ENCODE results near the gene ERICH2. TPM values are rescaled to one million over a fixed set of nuclear protein-coding genes. Genes with fewer than 3 reads are reported as not detected.

Gene ERICH2
- total RNA-seq, 1 donor from 2014 or later: 1.7 TPM

DNA sequence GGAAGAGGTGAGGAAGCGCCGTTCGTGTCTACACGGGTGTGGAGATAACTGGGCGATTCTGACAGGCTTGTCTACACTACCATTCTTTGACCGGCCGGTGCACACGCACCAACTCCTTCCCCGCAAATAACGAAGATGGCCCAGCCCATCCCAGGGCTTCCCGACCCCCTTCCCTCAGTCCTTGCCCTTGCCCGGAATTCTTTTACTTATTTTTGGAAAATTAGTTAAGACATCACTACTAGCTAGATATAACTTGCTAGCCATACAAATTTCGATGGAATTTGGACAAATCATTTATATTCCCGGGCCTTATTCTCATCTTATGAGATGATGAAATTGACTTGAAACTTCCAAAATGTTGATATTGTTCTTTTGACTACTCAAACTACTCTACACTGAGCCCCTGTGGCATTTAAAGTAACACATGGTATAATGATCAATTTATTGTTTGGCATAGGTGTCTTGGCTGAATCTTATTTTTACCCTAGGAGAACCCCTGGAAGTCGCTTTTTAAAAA, 1.3 kb downstream of the ERICH2 start:
- peaks cover 17% of the 10 kb centered on the region for H3K27me3 ChIP-seq (ENCODE audit: insufficient read depth, low read length)
- peak overlapping the region; percentile 77 for H3K27ac Mint-ChIP-seq (ENCODE audit: unreplicated experiment)
- peak overlapping the region; percentile 94 for H2AFZ ChIP-seq (ENCODE audit: low read depth, low read length)
- no peaks in the 10 kb centered on the region for H3K27me3 Mint-ChIP-seq (ENCODE audit: low read depth, unreplicated experiment)
- H3K4me3 ChIP-seq (ENCODE audit: insufficient read depth, low read depth, low read length): peak overlapping the region; percentile 58
- no peak for TF ChIP-seq EZH2 (IDR thresholded peaks at IDR 0.05; ENCODE audit: insufficient read depth, low read length)
- TF ChIP-seq, protein P1, sequence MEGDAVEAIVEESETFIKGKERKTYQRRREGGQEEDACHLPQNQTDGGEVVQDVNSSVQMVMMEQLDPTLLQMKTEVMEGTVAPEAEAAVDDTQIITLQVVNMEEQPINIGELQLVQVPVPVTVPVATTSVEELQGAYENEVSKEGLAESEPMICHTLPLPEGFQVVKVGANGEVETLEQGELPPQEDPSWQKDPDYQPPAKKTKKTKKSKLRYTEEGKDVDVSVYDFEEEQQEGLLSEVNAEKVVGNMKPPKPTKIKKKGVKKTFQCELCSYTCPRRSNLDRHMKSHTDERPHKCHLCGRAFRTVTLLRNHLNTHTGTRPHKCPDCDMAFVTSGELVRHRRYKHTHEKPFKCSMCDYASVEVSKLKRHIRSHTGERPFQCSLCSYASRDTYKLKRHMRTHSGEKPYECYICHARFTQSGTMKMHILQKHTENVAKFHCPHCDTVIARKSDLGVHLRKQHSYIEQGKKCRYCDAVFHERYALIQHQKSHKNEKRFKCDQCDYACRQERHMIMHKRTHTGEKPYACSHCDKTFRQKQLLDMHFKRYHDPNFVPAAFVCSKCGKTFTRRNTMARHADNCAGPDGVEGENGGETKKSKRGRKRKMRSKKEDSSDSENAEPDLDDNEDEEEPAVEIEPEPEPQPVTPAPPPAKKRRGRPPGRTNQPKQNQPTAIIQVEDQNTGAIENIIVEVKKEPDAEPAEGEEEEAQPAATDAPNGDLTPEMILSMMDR (IDR thresholded peaks at IDR 0.05; ENCODE audit: insufficient read depth, low read depth, low read length): no peak
- DNase-seq (ENCODE audit: low read depth) (no peak), FAIRE-seq (no peak)
- peaks cover 1% of the 10 kb centered on the region for H3K4me1 Mint-ChIP-seq (ENCODE audit: low read depth, unreplicated experiment)
- H3K4me3 Mint-ChIP-seq (ENCODE audit: unreplicated experiment): peak overlapping the region; percentile 90
- peaks cover 7% of the 10 kb centered on the region for H3K4me1 ChIP-seq (ENCODE audit: insufficient read depth, low read length)
- H3K27ac ChIP-seq (ENCODE audit: low read depth, low read length): no peak overlapping the region
- peak overlapping the region; percentile 61 for H3K9ac ChIP-seq (ENCODE audit: low read length)
- H3K79me2 ChIP-seq (ENCODE audit: insufficient read depth, low read length): no peaks in the 10 kb centered on the region
- H3K9me3 Mint-ChIP-seq (ENCODE audit: unreplicated experiment): no peaks in the 10 kb centered on the region
- H3K36me3 ChIP-seq (ENCODE audit: insufficient read depth, low read length): no peaks in the 10 kb centered on the region
- H3K9me3 ChIP-seq (ENCODE audit: insufficient read depth, low read depth, low read length): no peaks in the 10 kb centered on the region
- H4K20me1 ChIP-seq (ENCODE audit: insufficient read depth, low read length): no peaks in the 10 kb centered on the region
- H3K4me2 ChIP-seq (ENCODE audit: low read length): peak overlapping the region; percentile 90
- no peaks in the 10 kb centered on the region for H3K36me3 Mint-ChIP-seq (ENCODE audit: low read depth, unreplicated experiment)

- H3K4me1 Mint-ChIP-seq (ENCODE audit: low read depth, unreplicated experiment): peaks cover 1% of the 10 kb centered on the region
- Histone ChIP-seq H3K27me3 (ENCODE audit: insufficient read depth, low read length) (peaks cover 17% of the 10 kb centered on the region), H4K20me1 (ENCODE audit: insufficient read depth, low read length) (no peaks in the 10 kb centered on the region), H3K4me2 (ENCODE audit: low read length) (no peak overlapping the region), H3K4me1 (ENCODE audit: insufficient read depth, low read length) (peaks cover 7% of the 10 kb centered on the region), H3K36me3 (ENCODE audit: insufficient read depth, low read length) (no peaks in the 10 kb centered on the region), H3K27ac (ENCODE audit: low read depth, low read length) (no peak overlapping the region), H3K9ac (ENCODE audit: low read length) (no peak overlapping the region), H3K79me2 (ENCODE audit: insufficient read depth, low read length) (no peaks in the 10 kb centered on the region), H3K9me3 (ENCODE audit: insufficient read depth, low read depth, low read length) (no peaks in the 10 kb centered on the region), H3K4me3 (ENCODE audit: insufficient read depth, low read depth, low read length) (no peak overlapping the region), H2AFZ (ENCODE audit: low read depth, low read length) (no peak overlapping the region)
- H3K9me3 Mint-ChIP-seq (ENCODE audit: unreplicated experiment): no peaks in the 10 kb centered on the region
- no peak for TF ChIP-seq EZH2 (IDR thresholded peaks at IDR 0.05; ENCODE audit: insufficient read depth, low read length)
- TF ChIP-seq, protein P1 (IDR thresholded peaks at IDR 0.05; ENCODE audit: insufficient read depth, low read depth, low read length): no peak
- no peak for DNase-seq (ENCODE audit: low read depth)
- H3K4me3 Mint-ChIP-seq (ENCODE audit: unreplicated experiment): peak overlapping the region; percentile 90
- H3K36me3 Mint-ChIP-seq (ENCODE audit: low read depth, unreplicated experiment): no peaks in the 10 kb centered on the region
- H3K27ac Mint-ChIP-seq (ENCODE audit: unreplicated experiment): no peak overlapping the region
- no peak for FAIRE-seq
- no peaks in the 10 kb centered on the region for H3K27me3 Mint-ChIP-seq (ENCODE audit: low read depth, unreplicated experiment)
These were observed 2.1 kb downstream of the ERICH2 start for GRCh38 chr2:170772295-170772694.

GRCh38 chr2:170774074-170774473, 3.9 kb downstream of the ERICH2 start:
- Mint-ChIP-seq H3K4me3 (ENCODE audit: unreplicated experiment) (no peak overlapping the region), H3K36me3 (ENCODE audit: low read depth, unreplicated experiment) (no peaks in the 10 kb centered on the region), H3K9me3 (ENCODE audit: unreplicated experiment) (no peaks in the 10 kb centered on the region)

More at GRCh38 chr2:170774074-170774473, 3.9 kb downstream of the ERICH2 start:
- DNase-seq (ENCODE audit: low read depth) (no peak), FAIRE-seq (no peak)
- Histone ChIP-seq H3K79me2 (ENCODE audit: insufficient read depth, low read length) (no peaks in the 10 kb centered on the region), H2AFZ (ENCODE audit: low read depth, low read length) (no peak overlapping the region), H3K4me1 (ENCODE audit: insufficient read depth, low read length) (peaks cover 7% of the 10 kb centered on the region), H3K27me3 (ENCODE audit: insufficient read depth, low read length) (peaks cover 20% of the 10 kb centered on the region), H3K4me2 (ENCODE audit: low read length) (no peak overlapping the region), H4K20me1 (ENCODE audit: insufficient read depth, low read length) (no peaks in the 10 kb centered on the region), H3K9me3 (ENCODE audit: insufficient read depth, low read depth, low read length) (no peaks in the 10 kb centered on the region), H3K9ac (ENCODE audit: low read length) (no peak overlapping the region), H3K27ac (ENCODE audit: low read depth, low read length) (no peak overlapping the region), H3K4me3 (ENCODE audit: insufficient read depth, low read depth, low read length) (no peak overlapping the region), H3K36me3 (ENCODE audit: insufficient read depth, low read length) (no peaks in the 10 kb centered on the region)
- TF ChIP-seq EZH2 (IDR thresholded peaks at IDR 0.05; ENCODE audit: insufficient read depth, low read length): no peak
- TF ChIP-seq, protein P1 (IDR thresholded peaks at IDR 0.05; ENCODE audit: insufficient read depth, low read depth, low read length): no peak
- H3K27me3 Mint-ChIP-seq (ENCODE audit: low read depth, unreplicated experiment): no peaks in the 10 kb centered on the region
- H3K4me1 Mint-ChIP-seq (ENCODE audit: low read depth, unreplicated experiment): peaks cover 6% of the 10 kb centered on the region
- H3K27ac Mint-ChIP-seq (ENCODE audit: unreplicated experiment): no peak overlapping the region

Measured in astrocyte (in vitro differentiated cells and primary cell).